Stomach (tissue), 9 donors: ENCODE measurements around the gene MLXIP. TPM values are rescaled to one million over a fixed set of nuclear protein-coding genes. Genes with fewer than 3 reads are reported as not detected.

Experiments
- DNase-seq, 2 donors: peaks; one replicate each; pipeline versions ENCODE4 v3.0.0 to v3.0.0-alpha.2; 2013 to 2019
- H3K27ac ChIP-seq, 5 donors: fragments of 200-600 bp in 4 of 5; sonication (generic) in 4 of 5; one replicate each; pipeline ENCODE4 v1.5.1; 2013 to 2019; ENCODE audit warnings: mild to moderate bottlenecking in 1 of 5, moderate library complexity in 1 of 5
- H3K27me3 ChIP-seq, 3 donors: fragments of 200-600 bp; sonication (generic); one replicate each; pipeline ENCODE4 v1.5.1; 2017 to 2019; ENCODE audit warnings: mixed run types in 1 of 3
- H3K36me3 ChIP-seq, 4 donors: fragments of 200-600 bp; sonication (generic); 1 replicate in 3 of 4; 2 replicates in 1 of 4; pipeline ENCODE4 v1.5.1; 2016 to 2019
- H3K4me1 ChIP-seq, 4 donors: fragments of 200-600 bp; sonication (generic); one replicate each; pipeline ENCODE4 v1.5.1; 2016 to 2019
- H3K4me3 ChIP-seq, 4 donors: fragments of 200-600 bp; sonication (generic) in 3 of 4; one replicate each; pipeline ENCODE4 v1.5.1; 2016 to 2019; ENCODE audit warnings: mild to moderate bottlenecking in 1 of 4
- H3K9me3 ChIP-seq, 4 donors: fragments of 200-600 bp; sonication (generic); one replicate each; pipeline ENCODE4 v1.5.1; 2016 to 2019
- EP300 ChIP-seq: sonication (generic); formaldehyde crosslinking; IDR thresholded peaks from one replicate; pipeline ENCODE4 v1.6.1; 2017; ENCODE audit warnings: antibody characterized with exemption
- POLR2A ChIP-seq, 4 donors: fragments of 450-650 bp; IDR thresholded peaks; one replicate each; pipeline ENCODE4 v1.6.1; 2016; ENCODE audit warnings: antibody characterized with exemption in 4 of 4, control low read depth in 2 of 4, mild to moderate bottlenecking in 1 of 4, moderate library complexity in 1 of 4
- POLR2AphosphoS5 ChIP-seq, 3 donors: sonication (generic); formaldehyde crosslinking; IDR thresholded peaks; one replicate each; pipeline ENCODE4 v1.6.1; 2016; ENCODE audit warnings: antibody characterized with exemption in 3 of 3
- WGBS, 5 donors: extraction: QIAGEN DNeasy Blood & Tissue Kit in 3 of 5; methylation state at CpG; one replicate each; pipeline versions ENCODE4 v1.1.5 to v1.1.7; 2013 to 2018; 5-methylcytosine and 5-hydroxymethylcytosine counted together
- intact Hi-C: fragments of 100-400 bp; cut with DNase I; formaldehyde crosslinking; loops from one replicate; pipeline ENCODE4 v1.15.1; 2023; ENCODE audit warnings: low total_unique reads
- polyA plus RNA-seq, 3 donors: library from polyadenylated mRNA; stranded (reverse); fragments of 200-250 nt; gene quantifications; one replicate each; pipeline ENCODE4 v1.2.3, GENCODE V29; 2013
- total RNA-seq, 5 donors: library from RNA; depleted of rRNA; stranded (reverse); fragments of >200 nt; gene quantifications; one replicate each; pipeline versions ENCODE4 v1.1.0 to v1.2.3, GENCODE V29; 2014 to 2016
- TF ChIP-seq, protein P1 (sequence below), 7 experiments: fragments of 450-650 bp in 4 of 7; fragments of 200-600 bp in 3 of 7; sonication (generic) in 3 of 7; IDR thresholded peaks; one replicate each; pipeline ENCODE4 v1.5.1; 2016 to 2019; ENCODE audit warnings: antibody characterized with exemption in 7 of 7, control low read depth in 2 of 7, mild to moderate bottlenecking in 1 of 7
- donor health status: healthy with polysubstance abuse.
- donor health status: Bipolar disorder and iron deficiency.
- donor health status: healthy.

MLXIP gene
- total and polyA plus RNA-seq, 8 donors, result 12.3 to 140 (median 34.8) TPM

DNA sequence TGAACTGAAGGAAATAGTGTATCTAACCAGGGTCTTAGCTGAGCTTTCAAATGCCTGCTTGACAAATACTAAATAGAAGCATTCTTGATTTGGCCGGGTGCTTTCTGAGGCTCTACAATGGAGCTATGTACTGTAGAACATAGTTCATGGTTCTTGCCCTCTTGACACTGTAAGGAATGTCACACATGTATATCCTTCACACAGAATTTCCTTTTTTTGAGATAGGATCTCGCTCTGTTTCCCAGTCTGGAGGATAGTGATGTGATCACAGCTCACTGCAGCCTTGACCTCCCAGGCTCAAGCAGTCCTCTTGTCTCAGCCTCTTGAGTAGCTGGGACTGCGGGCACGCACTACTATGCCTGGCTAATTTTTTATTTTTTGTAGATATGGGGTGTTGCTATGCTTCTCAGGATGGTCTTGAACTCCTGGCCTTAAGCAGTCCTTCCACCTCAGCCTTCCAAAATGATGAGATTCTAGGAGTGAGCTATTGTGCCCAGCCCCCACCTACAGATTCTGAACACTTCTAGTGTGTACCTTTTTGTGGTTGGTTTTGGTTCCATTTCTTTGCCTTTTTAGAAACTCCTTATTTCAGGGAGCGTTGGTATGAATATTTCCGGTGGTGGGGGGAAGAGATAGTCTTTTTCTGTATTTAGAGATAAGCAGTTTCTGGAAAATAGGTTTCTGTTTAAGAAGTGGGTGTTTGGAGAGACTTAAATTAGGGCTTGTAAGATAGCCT is 4.2 kb downstream of the MLXIP start:
- TF ChIP-seq, protein P1, sequence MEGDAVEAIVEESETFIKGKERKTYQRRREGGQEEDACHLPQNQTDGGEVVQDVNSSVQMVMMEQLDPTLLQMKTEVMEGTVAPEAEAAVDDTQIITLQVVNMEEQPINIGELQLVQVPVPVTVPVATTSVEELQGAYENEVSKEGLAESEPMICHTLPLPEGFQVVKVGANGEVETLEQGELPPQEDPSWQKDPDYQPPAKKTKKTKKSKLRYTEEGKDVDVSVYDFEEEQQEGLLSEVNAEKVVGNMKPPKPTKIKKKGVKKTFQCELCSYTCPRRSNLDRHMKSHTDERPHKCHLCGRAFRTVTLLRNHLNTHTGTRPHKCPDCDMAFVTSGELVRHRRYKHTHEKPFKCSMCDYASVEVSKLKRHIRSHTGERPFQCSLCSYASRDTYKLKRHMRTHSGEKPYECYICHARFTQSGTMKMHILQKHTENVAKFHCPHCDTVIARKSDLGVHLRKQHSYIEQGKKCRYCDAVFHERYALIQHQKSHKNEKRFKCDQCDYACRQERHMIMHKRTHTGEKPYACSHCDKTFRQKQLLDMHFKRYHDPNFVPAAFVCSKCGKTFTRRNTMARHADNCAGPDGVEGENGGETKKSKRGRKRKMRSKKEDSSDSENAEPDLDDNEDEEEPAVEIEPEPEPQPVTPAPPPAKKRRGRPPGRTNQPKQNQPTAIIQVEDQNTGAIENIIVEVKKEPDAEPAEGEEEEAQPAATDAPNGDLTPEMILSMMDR (IDR thresholded peaks at IDR 0.05), result no peak
- TF ChIP-seq POLR2AphosphoS5 (IDR thresholded peaks at IDR 0.05), result no peak
- no peak for TF ChIP-seq POLR2A (IDR thresholded peaks at IDR 0.05)
- TF ChIP-seq EP300, result no peak
- WGBS, 5 donors, result 60 to 68% (median 62%) methylated on average over 6 of the region's 6 CpGs
- H3K27ac ChIP-seq, result peak overlapping the region in 4 of 5 donors; percentile 87 to 94 (median 91)
- DNase-seq, result peak in 1 of 2 donors; percentile 26
- no peaks in the 10 kb centered on the region for H3K9me3 ChIP-seq
- intact Hi-C loops, result no loop called here
- peaks cover 16 to 35% (median 31%) of the 10 kb centered on the region in 4 donors for H3K36me3 ChIP-seq
- H3K4me1 ChIP-seq, result peaks cover 54 to 81% (median 71%) of the 10 kb centered on the region in 4 donors
- H3K4me3 ChIP-seq, result peak overlapping the region in 3 of 4 donors; percentile 76 to 91 (median 87)
- H3K27me3 ChIP-seq, result no peaks in the 10 kb centered on the region

DNA sequence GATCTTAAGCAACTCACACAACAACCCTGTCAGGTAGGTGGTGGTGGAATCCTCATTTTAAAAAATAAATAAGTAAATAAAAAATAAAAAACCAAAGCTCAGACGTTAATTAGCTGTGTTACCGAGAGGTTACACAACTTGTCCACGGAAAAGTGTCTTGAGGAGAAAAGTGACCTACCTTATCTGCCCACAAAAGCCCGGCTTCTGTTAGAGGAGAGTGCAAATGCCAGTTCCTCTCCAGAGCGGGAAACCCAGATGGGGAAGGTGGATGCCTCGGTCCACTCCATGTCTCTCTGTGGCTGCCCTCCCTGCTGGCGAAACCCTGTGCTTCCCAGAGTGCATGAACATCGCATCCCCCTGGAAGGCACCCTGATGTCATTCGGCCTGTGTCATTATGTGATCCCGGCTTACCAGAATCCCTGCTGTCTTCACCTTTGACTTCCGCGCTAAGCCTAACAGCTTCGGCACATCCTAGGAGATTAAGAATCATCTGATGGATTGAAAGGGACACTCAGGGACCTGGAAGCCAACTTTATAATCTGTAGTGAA is 6.4 kb downstream of the MLXIP start:
- Histone ChIP-seq H3K27ac (peak overlapping the region in 3 of 5 donors; percentile 28 to 82 (median 69)), H3K36me3 (peaks cover 16 to 37% (median 32%) of the 10 kb centered on the region in 4 donors), H3K9me3 (no peaks in the 10 kb centered on the region), H3K4me3 (no peak overlapping the region), H3K27me3 (no peaks in the 10 kb centered on the region), H3K4me1 (peaks cover 65 to 98% (median 84%) of the 10 kb centered on the region in 4 donors)
- intact Hi-C loops, result no loop called here
- TF ChIP-seq, protein P1 (IDR thresholded peaks at IDR 0.05), result no peak
- TF ChIP-seq POLR2A (IDR thresholded peaks at IDR 0.05) (no peak), EP300 (no peak)
- no peak for DNase-seq
- WGBS, 5 donors, result 73 to 83% (median 79%) methylated on average over 13 of the region's 13 CpGs

DNA sequence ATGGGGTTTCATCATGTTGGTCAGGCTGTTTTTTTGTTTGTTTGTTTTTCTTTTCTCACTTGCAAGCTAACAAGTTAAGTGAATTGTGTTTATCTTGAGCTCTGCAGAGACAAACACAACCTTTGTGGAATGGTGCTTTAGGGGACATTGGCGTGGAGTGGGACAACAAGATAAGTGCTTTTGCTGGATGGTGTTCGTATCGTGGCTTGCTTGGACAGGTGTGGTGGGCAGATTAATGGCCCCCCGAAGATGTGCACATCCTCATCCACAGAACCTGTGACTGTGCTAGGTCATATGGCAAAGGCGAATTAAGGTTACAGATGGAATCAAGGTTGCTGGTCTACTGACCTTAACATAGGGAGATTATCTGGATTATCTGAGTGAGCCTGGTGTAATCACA is 7.0 kb downstream of the MLXIP start:
- TF ChIP-seq POLR2AphosphoS5 (IDR thresholded peaks at IDR 0.05) (no peak), POLR2A (IDR thresholded peaks at IDR 0.05) (no peak), EP300 (no peak)
- TF ChIP-seq, protein P1 (IDR thresholded peaks at IDR 0.05), result no peak
- H3K36me3 ChIP-seq, result peaks cover 16 to 37% (median 32%) of the 10 kb centered on the region in 4 donors
- H3K4me1 ChIP-seq, result peaks cover 71 to 100% (median 89%) of the 10 kb centered on the region in 4 donors
- peak overlapping the region in 3 of 5 donors; percentile 36 to 82 (median 69) for H3K27ac ChIP-seq
- H3K9me3 ChIP-seq, result no peaks in the 10 kb centered on the region
- intact Hi-C loops, result no loop called here
- DNase-seq, result no peak
- no peaks in the 10 kb centered on the region for H3K27me3 ChIP-seq
- WGBS, 5 donors, result 70 to 89% (median 80%) methylated on average over 5 of the region's 5 CpGs
- no peak overlapping the region for H3K4me3 ChIP-seq

DNA sequence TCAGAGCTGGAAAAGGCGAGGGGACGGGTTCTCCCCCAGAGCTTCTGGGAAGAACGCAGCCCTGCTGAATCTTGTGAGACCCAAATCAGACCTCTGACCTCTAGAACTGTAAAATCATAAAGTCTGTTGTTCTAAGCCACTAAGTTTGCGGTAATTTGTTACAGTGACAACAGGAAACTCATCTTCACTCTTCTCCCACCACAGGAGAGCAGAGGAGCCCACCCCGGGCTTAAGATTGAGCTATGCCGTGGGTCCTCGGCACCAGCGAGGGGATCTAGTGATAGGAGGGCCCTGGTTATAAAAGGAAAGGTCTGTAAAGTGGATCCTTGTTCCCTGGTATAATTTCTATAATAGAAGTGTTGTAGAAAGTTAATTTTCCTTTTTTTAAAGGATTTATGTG is 7.6 kb downstream of the MLXIP start:
- H3K27me3 ChIP-seq, result no peaks in the 10 kb centered on the region
- H3K9me3 ChIP-seq, result no peaks in the 10 kb centered on the region
- no peak for DNase-seq
- no peak for TF ChIP-seq EP300
- TF ChIP-seq, protein P1 (IDR thresholded peaks at IDR 0.05), result no peak
- TF ChIP-seq POLR2A (IDR thresholded peaks at IDR 0.05), result no peak
- no peak for TF ChIP-seq POLR2AphosphoS5 (IDR thresholded peaks at IDR 0.05)
- no peak overlapping the region for H3K4me3 ChIP-seq
- intact Hi-C loops, result no loop called here
- WGBS, 5 donors, result 74 to 93% (median 85%) methylated on average over 8 of the region's 8 CpGs
- H3K27ac ChIP-seq, result peak overlapping the region in 3 of 5 donors; percentile 36 to 82 (median 69)
- peaks cover 76 to 100% (median 90%) of the 10 kb centered on the region in 4 donors for H3K4me1 ChIP-seq
- peaks cover 16 to 37% (median 32%) of the 10 kb centered on the region in 4 donors for H3K36me3 ChIP-seq
